ENCODE measurements around the gene MNX1. TPM values are rescaled to one million over a fixed set of nuclear protein-coding genes. Genes with fewer than 3 reads are reported as not detected.

The MNX1 gene
- polyA plus RNA-seq, 2 donors, result 0.06 to 0.08 TPM

DNA sequence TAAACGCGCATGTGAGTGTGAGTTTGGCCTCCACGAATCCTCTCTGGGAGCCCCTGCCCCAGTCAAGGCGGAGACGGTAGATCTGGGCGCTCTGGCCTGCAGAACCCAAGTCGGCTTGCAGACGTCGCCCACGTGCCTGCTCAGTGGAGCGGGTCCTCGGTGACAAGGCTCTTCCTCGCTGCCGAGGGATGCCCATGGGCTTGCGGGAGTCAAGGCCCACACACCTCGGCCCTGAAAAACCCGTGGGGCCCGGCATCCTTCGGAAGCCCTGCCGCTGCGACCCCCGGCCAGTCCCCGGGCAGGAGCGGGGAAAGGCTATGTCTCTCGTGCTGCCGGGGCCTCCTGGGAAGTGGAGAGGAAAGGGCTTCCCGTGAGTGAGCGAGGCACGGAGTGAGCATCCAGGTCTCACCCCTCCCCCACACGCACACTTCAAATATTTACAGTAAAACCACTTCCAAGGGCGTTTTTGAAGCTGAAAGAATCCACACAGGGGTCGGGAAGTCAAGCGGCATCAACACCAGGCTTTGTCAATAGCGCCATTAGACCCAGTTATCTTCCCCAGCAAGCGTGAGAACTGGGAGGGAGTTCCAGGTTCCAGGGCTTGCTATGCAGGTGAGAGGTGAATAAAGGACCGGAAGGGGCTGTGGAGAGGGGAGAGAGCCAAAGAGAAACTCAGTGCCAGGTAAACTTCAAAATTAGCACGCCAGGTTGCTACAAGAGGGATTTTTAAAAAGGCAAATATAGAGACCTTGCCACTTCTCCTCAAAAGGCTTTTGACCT, 1.1 kb upstream of the MNX1 start:
- Histone ChIP-seq H3K27me3 (ENCODE audit: control insufficient read depth in 1 of 2, insufficient read depth in 2 of 2, low read length in 2 of 2) (peaks cover 7 to 25% of the 10 kb centered on the region in 2 donors), H3K27ac (ENCODE audit: low read depth in 2 of 2, low read length in 1 of 2) (no peak overlapping the region), H3K4me3 (ENCODE audit: low read depth in 1 of 2, low read length in 2 of 2) (peak overlapping the region; percentile 57 to 65)

DNA sequence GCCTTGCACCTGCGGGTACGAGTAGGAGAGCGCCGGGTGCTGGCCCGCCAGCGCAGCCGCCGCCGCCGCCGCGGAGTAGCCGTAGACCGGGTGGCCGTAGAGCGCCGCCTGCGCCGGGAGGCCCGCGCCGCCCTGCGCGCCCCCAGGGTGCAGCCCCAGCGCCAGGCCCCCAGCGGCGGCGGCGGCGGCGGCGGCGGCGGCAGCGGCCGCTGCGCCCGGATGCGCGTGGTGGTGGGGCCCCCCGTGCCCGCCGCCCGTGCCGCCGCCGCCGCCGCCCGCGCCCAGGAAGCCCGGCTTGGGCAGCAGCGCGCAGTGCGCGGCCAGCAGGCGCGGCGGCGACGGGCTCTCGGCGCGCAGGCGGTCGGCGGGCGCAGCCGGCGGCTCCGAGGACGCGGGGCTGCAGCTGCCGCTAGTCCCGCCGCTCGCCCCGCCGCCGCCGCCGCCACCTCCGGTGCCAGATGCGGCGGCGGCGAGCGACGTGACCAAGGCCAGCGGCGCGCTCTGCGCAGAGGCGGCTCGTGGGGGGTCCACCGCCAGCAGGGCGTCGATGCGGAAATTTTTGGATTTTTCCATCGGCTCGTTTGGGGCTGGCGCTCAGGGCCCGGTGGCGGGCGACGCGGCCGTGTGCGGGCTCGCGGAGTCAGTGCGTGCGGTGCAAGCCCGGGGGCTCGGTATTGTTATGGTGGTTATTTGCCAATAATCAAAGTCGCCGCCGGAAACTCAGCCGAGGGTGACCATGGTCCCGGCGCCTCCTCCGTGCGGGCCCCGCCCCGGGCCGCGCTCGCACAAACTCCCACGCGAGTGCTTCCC, 480 bp downstream of the MNX1 start:
- peaks cover 5 to 14% of the 10 kb centered on the region in 2 donors for H3K4me1 ChIP-seq (ENCODE audit: control insufficient read depth in 2 of 2, insufficient read depth in 2 of 2, low read length in 1 of 2)
- no peak overlapping the region for H3K27ac ChIP-seq (ENCODE audit: low read depth in 2 of 2, low read length in 1 of 2)
- H3K9me3 ChIP-seq (ENCODE audit: control insufficient read depth in 2 of 2, insufficient read depth in 1 of 2, low read depth in 1 of 2, low read length in 1 of 2), result no peaks in the 10 kb centered on the region
- WGBS, 2 donors, result 1% methylated on average over 72 to 130 of the region's 130 CpGs
- H3K27me3 ChIP-seq (ENCODE audit: control insufficient read depth in 1 of 2, insufficient read depth in 2 of 2, low read length in 2 of 2), result peaks cover 3 to 30% of the 10 kb centered on the region in 2 donors
- H3K36me3 ChIP-seq (ENCODE audit: control insufficient read depth in 2 of 2, insufficient read depth in 2 of 2, low read length in 1 of 2), result no peaks in the 10 kb centered on the region
- peak overlapping the region; percentile 57 to 65 for H3K4me3 ChIP-seq (ENCODE audit: low read depth in 1 of 2, low read length in 2 of 2)

More for the DNA sequence above, 1.1 kb upstream of the MNX1 start:
- peaks cover 5 to 12% of the 10 kb centered on the region in 2 donors for H3K4me1 ChIP-seq (ENCODE audit: control insufficient read depth in 2 of 2, insufficient read depth in 2 of 2, low read length in 1 of 2)
- no peaks in the 10 kb centered on the region for H3K36me3 ChIP-seq (ENCODE audit: control insufficient read depth in 2 of 2, insufficient read depth in 2 of 2, low read length in 1 of 2)
- WGBS, 2 donors, result 3 to 5% methylated on average over 35 to 37 of the region's 37 CpGs
- H3K9me3 ChIP-seq (ENCODE audit: control insufficient read depth in 2 of 2, insufficient read depth in 1 of 2, low read depth in 1 of 2, low read length in 1 of 2), result no peaks in the 10 kb centered on the region

DNA sequence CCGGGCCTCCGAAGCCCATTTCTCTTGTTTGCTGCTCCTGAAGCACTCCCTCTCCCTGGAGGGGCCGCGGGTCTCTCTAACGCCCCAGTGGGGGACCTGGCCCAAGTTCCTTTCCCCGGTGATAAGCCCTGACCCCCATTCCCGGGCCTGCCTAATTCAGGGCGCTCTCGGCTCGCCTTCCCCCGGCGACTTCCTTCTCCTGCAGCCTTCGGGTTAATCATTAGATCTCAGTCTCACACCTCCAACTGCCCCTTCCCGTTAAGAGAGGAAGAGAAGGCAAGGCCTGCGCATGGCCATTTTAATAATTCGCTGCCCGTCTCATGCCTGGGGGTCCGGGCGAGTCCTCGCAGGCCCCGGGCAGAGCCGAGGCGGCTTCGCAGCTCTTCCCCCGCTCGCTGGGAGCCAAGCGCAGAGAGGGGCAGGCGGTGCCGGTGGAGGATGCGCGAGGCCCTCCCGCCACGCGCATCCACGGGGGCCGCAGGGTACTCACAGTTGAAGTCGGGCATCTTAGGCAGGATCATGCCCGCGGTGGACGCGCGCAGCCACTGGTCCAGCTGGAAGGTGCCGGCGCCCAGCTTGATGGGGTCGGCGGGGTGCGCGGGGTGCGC, 1.2 kb downstream of the MNX1 start:
- H3K4me1 ChIP-seq (ENCODE audit: control insufficient read depth in 2 of 2, insufficient read depth in 2 of 2, low read length in 1 of 2), result peaks cover 5 to 14% of the 10 kb centered on the region in 2 donors
- no peak overlapping the region for H3K27ac ChIP-seq (ENCODE audit: low read depth in 2 of 2, low read length in 1 of 2)
- no peaks in the 10 kb centered on the region for H3K36me3 ChIP-seq (ENCODE audit: control insufficient read depth in 2 of 2, insufficient read depth in 2 of 2, low read length in 1 of 2)
- WGBS, 2 donors, result 2 to 3% methylated on average over 49 of the region's 49 CpGs
- H3K4me3 ChIP-seq (ENCODE audit: low read depth in 1 of 2, low read length in 2 of 2), result peak overlapping the region; percentile 11 to 57
- H3K27me3 ChIP-seq (ENCODE audit: control insufficient read depth in 1 of 2, insufficient read depth in 2 of 2, low read length in 2 of 2), result peaks cover 3 to 24% of the 10 kb centered on the region in 2 donors
- H3K9me3 ChIP-seq (ENCODE audit: control insufficient read depth in 2 of 2, insufficient read depth in 1 of 2, low read depth in 1 of 2, low read length in 1 of 2), result no peaks in the 10 kb centered on the region

DNA sequence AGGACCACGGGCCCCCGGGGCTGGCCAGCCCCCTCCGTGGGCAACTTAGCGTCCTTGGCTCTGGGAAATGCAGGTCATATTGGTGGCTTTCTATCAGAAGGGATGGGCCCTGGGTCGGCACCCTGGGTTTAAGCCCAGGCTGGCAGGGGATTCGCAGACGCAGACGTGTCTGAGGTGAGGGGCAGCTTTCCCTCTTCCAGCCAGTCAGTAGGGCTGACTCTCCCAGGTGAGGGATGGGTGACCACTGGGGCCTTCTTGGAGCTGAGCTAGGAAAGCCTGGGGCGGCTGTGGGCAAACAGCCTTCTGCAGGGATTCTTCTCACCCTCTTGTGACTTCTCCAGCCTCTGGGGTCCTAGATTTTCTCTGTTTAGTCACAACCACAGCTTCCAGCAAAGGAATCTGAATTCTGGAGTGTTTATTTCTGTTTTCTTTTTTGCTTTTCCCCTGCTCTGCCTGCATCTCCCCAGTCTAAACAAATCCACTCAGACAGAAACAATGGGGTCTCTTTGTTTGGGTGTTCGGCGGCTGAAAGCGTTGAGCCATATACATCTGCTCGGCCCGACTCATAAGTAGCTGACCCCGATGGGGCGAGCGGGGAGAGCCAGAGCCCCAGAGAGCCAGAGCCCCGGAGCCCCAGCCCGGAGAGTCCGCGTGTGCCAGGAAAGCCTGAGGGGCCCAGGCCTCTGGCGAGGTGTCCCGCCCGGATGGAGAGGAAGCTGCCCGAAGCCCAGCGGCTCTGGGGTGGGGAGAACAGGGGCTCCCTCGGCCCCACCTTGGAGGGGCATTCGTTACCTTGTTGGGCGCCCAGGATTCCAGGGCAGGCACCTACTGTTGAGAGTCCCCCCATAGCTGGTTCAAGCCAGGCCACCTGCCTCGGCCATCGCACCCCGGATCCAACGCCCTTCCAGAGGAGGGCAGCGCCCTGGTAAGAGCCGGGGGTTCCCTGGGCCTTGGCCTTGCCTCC, 2.0 kb downstream of the MNX1 start:
- Histone ChIP-seq H3K27me3 (ENCODE audit: control insufficient read depth in 1 of 2, insufficient read depth in 2 of 2, low read length in 2 of 2) (peaks cover 3 to 24% of the 10 kb centered on the region in 2 donors), H3K36me3 (ENCODE audit: control insufficient read depth in 2 of 2, insufficient read depth in 2 of 2, low read length in 1 of 2) (no peaks in the 10 kb centered on the region), H3K27ac (ENCODE audit: low read depth in 2 of 2, low read length in 1 of 2) (no peak overlapping the region), H3K9me3 (ENCODE audit: control insufficient read depth in 2 of 2, insufficient read depth in 1 of 2, low read depth in 1 of 2, low read length in 1 of 2) (no peaks in the 10 kb centered on the region), H3K4me1 (ENCODE audit: control insufficient read depth in 2 of 2, insufficient read depth in 2 of 2, low read length in 1 of 2) (peaks cover 8 to 14% of the 10 kb centered on the region in 2 donors), H3K4me3 (ENCODE audit: low read depth in 1 of 2, low read length in 2 of 2) (no peak overlapping the region)
- WGBS, 2 donors, result 21 to 27% methylated on average over 32 to 35 of the region's 35 CpGs

DNA sequence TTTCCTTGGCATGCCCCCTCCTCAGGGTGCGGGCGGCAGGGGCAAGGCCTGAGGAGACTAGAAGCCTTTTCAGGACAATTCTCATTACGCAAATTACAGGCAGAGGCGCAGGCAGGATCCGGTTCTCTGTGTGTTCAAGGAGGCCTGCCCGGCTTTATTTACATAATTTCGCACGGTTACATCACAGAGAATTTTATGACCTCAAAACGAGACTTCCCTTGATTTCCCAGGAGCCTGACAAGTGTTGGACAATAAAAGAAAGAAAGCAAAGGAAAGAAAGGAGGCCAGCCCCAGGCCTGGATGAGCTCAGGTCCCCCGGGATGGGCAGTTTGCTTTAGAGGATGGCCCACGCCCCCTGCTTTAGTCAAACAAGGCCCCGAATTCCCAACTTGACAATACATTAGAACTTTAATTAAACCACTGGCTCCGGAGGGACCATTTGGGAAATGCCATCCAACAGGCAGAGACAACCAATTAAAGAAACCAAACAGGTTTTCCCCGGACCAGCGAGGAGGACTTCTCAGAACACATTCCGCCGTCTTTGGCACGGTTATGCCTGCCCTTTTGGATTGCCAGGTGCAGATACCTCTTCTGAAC, 2.9 kb downstream of the MNX1 start:
- Histone ChIP-seq H3K4me1 (ENCODE audit: control insufficient read depth in 2 of 2, insufficient read depth in 2 of 2, low read length in 1 of 2) (peaks cover 10 to 14% of the 10 kb centered on the region in 2 donors), H3K4me3 (ENCODE audit: low read depth in 1 of 2, low read length in 2 of 2) (no peak overlapping the region), H3K9me3 (ENCODE audit: control insufficient read depth in 2 of 2, insufficient read depth in 1 of 2, low read depth in 1 of 2, low read length in 1 of 2) (no peaks in the 10 kb centered on the region), H3K27ac (ENCODE audit: low read depth in 2 of 2, low read length in 1 of 2) (no peak overlapping the region), H3K36me3 (ENCODE audit: control insufficient read depth in 2 of 2, insufficient read depth in 2 of 2, low read length in 1 of 2) (no peaks in the 10 kb centered on the region), H3K27me3 (ENCODE audit: control insufficient read depth in 1 of 2, insufficient read depth in 2 of 2, low read length in 2 of 2) (peaks cover 3 to 32% of the 10 kb centered on the region in 2 donors)
- WGBS, 2 donors, result 26 to 31% methylated on average over 18 of the region's 18 CpGs

GRCh38 chr7:157006829-157007469, 3.5 kb downstream of the MNX1 start:
- H3K36me3 ChIP-seq (ENCODE audit: control insufficient read depth in 2 of 2, insufficient read depth in 2 of 2, low read length in 1 of 2), result no peaks in the 10 kb centered on the region
- H3K27me3 ChIP-seq (ENCODE audit: control insufficient read depth in 1 of 2, insufficient read depth in 2 of 2, low read length in 2 of 2), result peaks cover 3 to 35% of the 10 kb centered on the region in 2 donors
- H3K27ac ChIP-seq (ENCODE audit: low read depth in 2 of 2, low read length in 1 of 2), result no peak overlapping the region
- no peak overlapping the region for H3K4me3 ChIP-seq (ENCODE audit: low read depth in 1 of 2, low read length in 2 of 2)
- WGBS, 2 donors, result 35 to 56% methylated on average over 6 to 7 of the region's 7 CpGs
- H3K4me1 ChIP-seq (ENCODE audit: control insufficient read depth in 2 of 2, insufficient read depth in 2 of 2, low read length in 1 of 2), result peaks cover 10 to 14% of the 10 kb centered on the region in 2 donors
- H3K9me3 ChIP-seq (ENCODE audit: control insufficient read depth in 2 of 2, insufficient read depth in 1 of 2, low read depth in 1 of 2, low read length in 1 of 2), result no peaks in the 10 kb centered on the region

DNA sequence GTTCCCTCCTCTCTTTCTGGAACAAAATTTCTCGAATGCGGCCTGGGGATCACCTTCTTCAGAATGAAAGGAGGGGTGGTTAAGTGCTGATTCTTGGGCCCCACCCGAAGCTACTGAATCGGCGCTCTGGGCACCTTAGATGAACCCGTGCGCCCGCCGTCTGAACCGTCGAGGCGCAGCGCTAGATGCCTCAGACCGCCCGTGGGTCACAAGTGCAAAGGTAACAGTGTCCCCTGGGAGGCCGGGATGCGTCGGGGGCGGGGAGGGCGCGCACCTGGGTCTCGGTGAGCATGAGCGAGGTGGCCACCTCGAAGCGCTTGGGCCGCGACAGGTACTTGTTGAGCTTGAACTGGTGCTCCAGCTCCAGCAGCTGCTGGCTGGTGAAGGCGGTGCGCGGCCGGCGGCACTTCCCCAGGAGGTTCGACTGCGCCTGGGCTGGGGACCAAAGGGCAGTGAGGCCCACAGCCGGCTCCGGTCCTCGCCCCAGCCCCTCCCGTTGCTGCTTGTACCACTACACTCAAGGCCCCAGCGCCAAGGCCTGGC, 4.2 kb downstream of the MNX1 start:
- Histone ChIP-seq H3K4me1 (ENCODE audit: control insufficient read depth in 2 of 2, insufficient read depth in 2 of 2, low read length in 1 of 2) (peaks cover 10 to 12% of the 10 kb centered on the region in 2 donors), H3K36me3 (ENCODE audit: control insufficient read depth in 2 of 2, insufficient read depth in 2 of 2, low read length in 1 of 2) (no peaks in the 10 kb centered on the region), H3K27me3 (ENCODE audit: control insufficient read depth in 1 of 2, insufficient read depth in 2 of 2, low read length in 2 of 2) (peaks cover 3 to 35% of the 10 kb centered on the region in 2 donors), H3K27ac (ENCODE audit: low read depth in 2 of 2, low read length in 1 of 2) (no peak overlapping the region), H3K9me3 (ENCODE audit: control insufficient read depth in 2 of 2, insufficient read depth in 1 of 2, low read depth in 1 of 2, low read length in 1 of 2) (no peaks in the 10 kb centered on the region), H3K4me3 (ENCODE audit: low read depth in 1 of 2, low read length in 2 of 2) (no peak overlapping the region)
- 20 to 31% methylated on average over 38 to 39 of the region's 39 CpGs for WGBS, 2 donors

All from esophagus (tissue), 2 donors.